ENCODE results near the gene SMARCAD1.
A peak's percentile ranks its signal among the peaks of the same experiment; 100 is the strongest.

Gene SMARCAD1

DNA sequence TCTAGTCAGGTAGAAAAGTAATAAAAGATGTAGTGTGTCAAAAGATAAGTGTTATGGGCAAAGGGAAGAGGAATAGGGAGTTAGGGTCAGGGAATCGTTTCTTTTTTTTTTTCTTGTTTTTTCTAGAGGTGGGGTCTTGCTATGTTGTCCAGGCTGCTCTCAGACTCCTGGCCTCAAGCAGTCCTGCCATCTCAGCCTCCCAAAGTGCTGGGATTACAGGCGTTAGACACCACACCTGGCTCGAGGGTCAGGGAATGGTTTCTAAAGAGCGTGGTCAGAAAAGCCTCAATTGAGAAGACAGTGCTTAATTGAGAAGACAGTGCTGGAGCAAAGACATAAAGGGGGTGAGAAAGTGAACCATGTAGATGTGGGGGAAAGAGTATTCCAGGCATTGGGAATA, 19.1 kb downstream of the SMARCAD1 start:
- peaks cover 2 to 27% (median 12%) of the 10 kb centered on the region in 4 experiments for H3K36me3 ChIP-seq (ENCODE audit: control insufficient read depth in 4 of 4, insufficient read depth in 4 of 4, low read length in 3 of 4)
- POLR2A ChIA-PET: no interaction called here
- H3K4me1 ChIP-seq (ENCODE audit: control extremely low read depth in 1 of 4, control insufficient read depth in 4 of 4, insufficient read depth in 4 of 4, low read length in 3 of 4): peaks cover 0 to 5% (median 0%) of the 10 kb centered on the region in 4 experiments
- no peak overlapping the region for H3K4me3 ChIP-seq (ENCODE audit: control insufficient read depth in 1 of 7, extremely low read depth in 1 of 7, insufficient read depth in 4 of 7, low read depth in 2 of 7, low read length in 6 of 7)
- H3K9me3 ChIP-seq (ENCODE audit: control extremely low read depth in 1 of 5, control insufficient read depth in 4 of 5, insufficient read depth in 2 of 5, low read depth in 1 of 5, low read length in 4 of 5): no peaks in the 10 kb centered on the region
- WGBS (ENCODE audit: insufficient coverage): 92% methylated on average over 3 of the region's 4 CpGs
- no peak for DNase-seq
- H3K27ac ChIP-seq (ENCODE audit: insufficient read depth in 1 of 2, low read depth in 1 of 2, low read length in 2 of 2, poor library complexity in 1 of 2, severe bottlenecking in 2 of 2): no peak overlapping the region
- no peaks in the 10 kb centered on the region for H3K27me3 ChIP-seq (replicated peaks in 2 of 5; ENCODE audit: control insufficient read depth in 4 of 5, insufficient read depth in 5 of 5, low read length in 4 of 5)
- CTCF ChIA-PET: interaction anchor here (0.7 kb wide), 1 partner anchor 438 kb away, joined by 3 read pairs; no protein-coding TSS in a partner anchor

GRCh38 chr4:94228493-94229216, 21.0 kb downstream of the SMARCAD1 start:
- Histone ChIP-seq H3K4me1 (ENCODE audit: control extremely low read depth in 1 of 4, control insufficient read depth in 4 of 4, insufficient read depth in 4 of 4, low read length in 3 of 4) (peaks cover 0 to 5% (median 0%) of the 10 kb centered on the region in 4 experiments), H3K9me3 (ENCODE audit: control extremely low read depth in 1 of 5, control insufficient read depth in 4 of 5, insufficient read depth in 2 of 5, low read depth in 1 of 5, low read length in 4 of 5) (no peaks in the 10 kb centered on the region), H3K27me3 (replicated peaks in 2 of 5; ENCODE audit: control insufficient read depth in 4 of 5, insufficient read depth in 5 of 5, low read length in 4 of 5) (no peaks in the 10 kb centered on the region), H3K27ac (ENCODE audit: insufficient read depth in 1 of 2, low read depth in 1 of 2, low read length in 2 of 2, poor library complexity in 1 of 2, severe bottlenecking in 2 of 2) (no peak overlapping the region), H3K36me3 (ENCODE audit: control insufficient read depth in 4 of 4, insufficient read depth in 4 of 4, low read length in 3 of 4) (peaks cover 4 to 34% (median 14%) of the 10 kb centered on the region in 4 experiments), H3K4me3 (ENCODE audit: control insufficient read depth in 1 of 7, extremely low read depth in 1 of 7, insufficient read depth in 4 of 7, low read depth in 2 of 7, low read length in 6 of 7) (no peak overlapping the region)
- CTCF ChIA-PET: no interaction called here
- peak in 2 of 3 donors; percentile 35 to 59 for DNase-seq
- POLR2A ChIA-PET: interaction anchor here (0.6 kb wide), 1 partner anchor 11 kb away, joined by 3 read pairs; no protein-coding TSS in a partner anchor
- 100% methylated on average over 4 of the region's 5 CpGs for WGBS (ENCODE audit: insufficient coverage)

DNA sequence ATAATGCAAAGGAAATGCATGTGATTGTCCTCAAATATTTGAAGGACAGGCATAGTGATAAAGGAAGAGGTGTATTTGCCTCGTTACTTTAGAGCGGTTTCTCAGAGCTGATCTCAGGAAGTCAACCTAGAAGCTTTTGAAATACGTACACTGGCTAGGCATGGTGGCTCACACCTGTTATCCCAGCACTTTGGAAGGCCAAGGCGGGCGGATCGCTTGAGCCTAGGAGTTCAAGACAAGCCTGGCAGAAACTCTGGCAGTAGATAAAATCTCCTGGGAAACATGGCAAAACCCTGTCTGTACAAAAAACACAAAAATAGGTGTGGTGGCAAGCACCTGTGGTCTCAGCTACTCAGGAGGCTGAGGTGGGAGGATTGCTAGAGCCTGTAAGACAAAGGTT, 24.9 kb downstream of the SMARCAD1 start:
- peaks cover 0 to 5% (median 0%) of the 10 kb centered on the region in 4 experiments for H3K4me1 ChIP-seq (ENCODE audit: control extremely low read depth in 1 of 4, control insufficient read depth in 4 of 4, insufficient read depth in 4 of 4, low read length in 3 of 4)
- 100% methylated on average over 3 of the region's 6 CpGs for WGBS (ENCODE audit: insufficient coverage)
- POLR2A ChIA-PET: no interaction called here
- CTCF ChIA-PET: interaction anchor here (0.6 kb wide), 1 partner anchor 200 kb away, joined by 3 read pairs; no protein-coding TSS in a partner anchor
- no peak overlapping the region for H3K27ac ChIP-seq (ENCODE audit: insufficient read depth in 1 of 2, low read depth in 1 of 2, low read length in 2 of 2, poor library complexity in 1 of 2, severe bottlenecking in 2 of 2)
- H3K4me3 ChIP-seq (ENCODE audit: control insufficient read depth in 1 of 7, extremely low read depth in 1 of 7, insufficient read depth in 4 of 7, low read depth in 2 of 7, low read length in 6 of 7): no peak overlapping the region
- no peak for DNase-seq
- no peaks in the 10 kb centered on the region for H3K27me3 ChIP-seq (replicated peaks in 2 of 5; ENCODE audit: control insufficient read depth in 4 of 5, insufficient read depth in 5 of 5, low read length in 4 of 5)
- peaks cover 6 to 42% (median 24%) of the 10 kb centered on the region in 4 experiments for H3K36me3 ChIP-seq (ENCODE audit: control insufficient read depth in 4 of 4, insufficient read depth in 4 of 4, low read length in 3 of 4)
- no peaks in the 10 kb centered on the region for H3K9me3 ChIP-seq (ENCODE audit: control extremely low read depth in 1 of 5, control insufficient read depth in 4 of 5, insufficient read depth in 2 of 5, low read depth in 1 of 5, low read length in 4 of 5)

GRCh38 chr4:94235825-94236224, 28.2 kb downstream of the SMARCAD1 start:
- Histone ChIP-seq H3K9me3 (ENCODE audit: control extremely low read depth in 1 of 5, control insufficient read depth in 4 of 5, insufficient read depth in 2 of 5, low read depth in 1 of 5, low read length in 4 of 5) (no peaks in the 10 kb centered on the region), H3K27me3 (replicated peaks in 2 of 5; ENCODE audit: control insufficient read depth in 4 of 5, insufficient read depth in 5 of 5, low read length in 4 of 5) (no peaks in the 10 kb centered on the region), H3K4me1 (ENCODE audit: control extremely low read depth in 1 of 4, control insufficient read depth in 4 of 4, insufficient read depth in 4 of 4, low read length in 3 of 4) (peaks cover 0 to 5% (median 0%) of the 10 kb centered on the region in 4 experiments), H3K4me3 (ENCODE audit: control insufficient read depth in 1 of 7, extremely low read depth in 1 of 7, insufficient read depth in 4 of 7, low read depth in 2 of 7, low read length in 6 of 7) (no peak overlapping the region), H3K27ac (ENCODE audit: insufficient read depth in 1 of 2, low read depth in 1 of 2, low read length in 2 of 2, poor library complexity in 1 of 2, severe bottlenecking in 2 of 2) (no peak overlapping the region), H3K36me3 (ENCODE audit: control insufficient read depth in 4 of 4, insufficient read depth in 4 of 4, low read length in 3 of 4) (peaks cover 12 to 54% (median 26%) of the 10 kb centered on the region in 4 experiments)
- CTCF ChIA-PET: no interaction called here
- POLR2A ChIA-PET: interaction anchor here (0.6 kb wide), 1 partner anchor 326 kb away, joined by 4 read pairs; no protein-coding TSS in a partner anchor
- DNase-seq: no peak

- no peaks in the 10 kb centered on the region for H3K9me3 ChIP-seq (ENCODE audit: control extremely low read depth in 1 of 5, control insufficient read depth in 4 of 5, insufficient read depth in 2 of 5, low read depth in 1 of 5, low read length in 4 of 5)
Measured at GRCh38 chr4:94237271-94237670, 29.6 kb downstream of the SMARCAD1 start.

GRCh38 chr4:94238160-94238559, 30.5 kb downstream of the SMARCAD1 start:
- ChIA-PET CTCF (no interaction called here), POLR2A (no interaction called here)
- DNase-seq: no peak
- no peak overlapping the region for H3K4me3 ChIP-seq (ENCODE audit: control insufficient read depth in 1 of 7, extremely low read depth in 1 of 7, insufficient read depth in 4 of 7, low read depth in 2 of 7, low read length in 6 of 7)
- 100% methylated on average over 1 of the region's 2 CpGs for WGBS (ENCODE audit: insufficient coverage)
- no peaks in the 10 kb centered on the region for H3K9me3 ChIP-seq (ENCODE audit: control extremely low read depth in 1 of 5, control insufficient read depth in 4 of 5, insufficient read depth in 2 of 5, low read depth in 1 of 5, low read length in 4 of 5)
- H3K36me3 ChIP-seq (ENCODE audit: control insufficient read depth in 4 of 4, insufficient read depth in 4 of 4, low read length in 3 of 4): peaks cover 20 to 66% (median 38%) of the 10 kb centered on the region in 4 experiments
- H3K4me1 ChIP-seq (ENCODE audit: control extremely low read depth in 1 of 4, control insufficient read depth in 4 of 4, insufficient read depth in 4 of 4, low read length in 3 of 4): no peaks in the 10 kb centered on the region
- no peaks in the 10 kb centered on the region for H3K27me3 ChIP-seq (replicated peaks in 2 of 5; ENCODE audit: control insufficient read depth in 4 of 5, insufficient read depth in 5 of 5, low read length in 4 of 5)
- peak overlapping the region in 1 of 2 experiments; percentile 12 for H3K27ac ChIP-seq (ENCODE audit: insufficient read depth in 1 of 2, low read depth in 1 of 2, low read length in 2 of 2, poor library complexity in 1 of 2, severe bottlenecking in 2 of 2)

More at GRCh38 chr4:94237271-94237670, 29.6 kb downstream of the SMARCAD1 start:
- CTCF ChIA-PET: no interaction called here
- Histone ChIP-seq H3K27me3 (replicated peaks in 2 of 5; ENCODE audit: control insufficient read depth in 4 of 5, insufficient read depth in 5 of 5, low read length in 4 of 5) (no peaks in the 10 kb centered on the region), H3K4me3 (ENCODE audit: control insufficient read depth in 1 of 7, extremely low read depth in 1 of 7, insufficient read depth in 4 of 7, low read depth in 2 of 7, low read length in 6 of 7) (no peak overlapping the region), H3K4me1 (ENCODE audit: control extremely low read depth in 1 of 4, control insufficient read depth in 4 of 4, insufficient read depth in 4 of 4, low read length in 3 of 4) (no peaks in the 10 kb centered on the region), H3K27ac (ENCODE audit: insufficient read depth in 1 of 2, low read depth in 1 of 2, low read length in 2 of 2, poor library complexity in 1 of 2, severe bottlenecking in 2 of 2) (no peak overlapping the region), H3K36me3 (ENCODE audit: control insufficient read depth in 4 of 4, insufficient read depth in 4 of 4, low read length in 3 of 4) (peaks cover 17 to 65% (median 37%) of the 10 kb centered on the region in 4 experiments)
- WGBS (ENCODE audit: insufficient coverage): no CpG with 5 or more reads among the region's 4 CpGs
- DNase-seq: no peak
- POLR2A ChIA-PET: no interaction called here

- Histone ChIP-seq H3K4me1 (ENCODE audit: control extremely low read depth in 1 of 4, control insufficient read depth in 4 of 4, insufficient read depth in 4 of 4, low read length in 3 of 4) (no peaks in the 10 kb centered on the region), H3K27me3 (replicated peaks in 2 of 5; ENCODE audit: control insufficient read depth in 4 of 5, insufficient read depth in 5 of 5, low read length in 4 of 5) (no peaks in the 10 kb centered on the region), H3K4me3 (ENCODE audit: control insufficient read depth in 1 of 7, extremely low read depth in 1 of 7, insufficient read depth in 4 of 7, low read depth in 2 of 7, low read length in 6 of 7) (no peak overlapping the region), H3K36me3 (ENCODE audit: control insufficient read depth in 4 of 4, insufficient read depth in 4 of 4, low read length in 3 of 4) (peaks cover 19 to 74% (median 40%) of the 10 kb centered on the region in 4 experiments), H3K9me3 (ENCODE audit: control extremely low read depth in 1 of 5, control insufficient read depth in 4 of 5, insufficient read depth in 2 of 5, low read depth in 1 of 5, low read length in 4 of 5) (no peaks in the 10 kb centered on the region), H3K27ac (ENCODE audit: insufficient read depth in 1 of 2, low read depth in 1 of 2, low read length in 2 of 2, poor library complexity in 1 of 2, severe bottlenecking in 2 of 2) (no peak overlapping the region)
- CTCF ChIA-PET: interaction anchor here (0.9 kb wide), 1 partner anchor 9 kb away, joined by 3 read pairs; no protein-coding TSS in a partner anchor
- POLR2A ChIA-PET: no interaction called here
- no peak for DNase-seq
Measured at GRCh38 chr4:94240384-94240783, 32.7 kb downstream of the SMARCAD1 start.
